ENCODE results near the gene SPHK1. TPM values are rescaled to one million over a fixed set of nuclear protein-coding genes. Genes with fewer than 3 reads are reported as not detected.

SPHK1 gene
- total and polyA plus RNA-seq, 4 donors = 3.3 to 14.5 (median 5.6) TPM

DNA sequence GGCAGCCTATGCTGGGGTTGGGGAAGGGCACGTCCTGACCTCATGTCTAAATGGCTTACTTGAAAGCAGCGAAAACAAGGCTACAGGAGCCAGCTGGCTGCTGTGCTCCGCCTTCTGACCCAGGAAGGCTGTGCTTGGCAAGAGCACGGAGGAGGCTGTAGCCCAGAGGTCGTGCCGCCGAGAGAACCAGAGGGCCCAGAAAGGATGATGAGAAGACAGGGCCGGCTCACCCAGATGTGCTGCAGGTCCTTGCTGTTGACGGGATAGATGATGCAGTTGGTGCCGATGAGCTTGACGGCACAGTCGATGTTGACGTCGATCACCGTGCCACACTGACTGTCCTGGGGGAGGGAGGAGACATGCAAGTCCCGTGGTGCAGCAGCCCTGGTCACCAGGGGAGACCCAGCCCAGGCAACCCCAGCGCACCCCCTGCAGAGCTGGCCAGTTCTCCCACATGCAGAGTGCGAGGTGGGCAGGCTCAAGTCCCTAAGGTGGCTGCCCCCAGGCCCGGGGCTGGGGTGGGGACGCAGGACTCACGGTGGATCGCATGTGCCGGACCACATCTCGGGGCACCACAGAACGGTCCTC is 20.7 kb downstream of the SPHK1 start:
- H3K9me3 ChIP-seq (ENCODE audit: control insufficient read depth, insufficient read depth, low read length) = no peaks in the 10 kb centered on the region
- peaks cover 27% of the 10 kb centered on the region for H3K4me1 ChIP-seq (ENCODE audit: control insufficient read depth, insufficient read depth, low read length)
- H3K36me3 ChIP-seq (ENCODE audit: control insufficient read depth, insufficient read depth, low read length) = peaks cover 63% of the 10 kb centered on the region
- no peaks in the 10 kb centered on the region for H3K27me3 ChIP-seq (ENCODE audit: control insufficient read depth, insufficient read depth, low read length)
- H3K4me3 ChIP-seq (ENCODE audit: low read depth, low read length) = no peak overlapping the region
- no peak overlapping the region for H3K27ac ChIP-seq (ENCODE audit: low read depth, low read length)
- 85% methylated on average over 25 of the region's 25 CpGs for WGBS (ENCODE audit: insufficient coverage)
- no peak for DNase-seq (ENCODE audit: low read depth in 4 of 6, low spot score in 6 of 6)

- no peak for DNase-seq (ENCODE audit: low read depth in 4 of 6, low spot score in 6 of 6)
- Histone ChIP-seq H3K36me3 (ENCODE audit: control insufficient read depth, insufficient read depth, low read length) (peaks cover 63% of the 10 kb centered on the region), H3K27me3 (ENCODE audit: control insufficient read depth, insufficient read depth, low read length) (no peaks in the 10 kb centered on the region)
Observed at GRCh38 chr17:76405607-76405966, 21.2 kb downstream of the SPHK1 start.

DNA sequence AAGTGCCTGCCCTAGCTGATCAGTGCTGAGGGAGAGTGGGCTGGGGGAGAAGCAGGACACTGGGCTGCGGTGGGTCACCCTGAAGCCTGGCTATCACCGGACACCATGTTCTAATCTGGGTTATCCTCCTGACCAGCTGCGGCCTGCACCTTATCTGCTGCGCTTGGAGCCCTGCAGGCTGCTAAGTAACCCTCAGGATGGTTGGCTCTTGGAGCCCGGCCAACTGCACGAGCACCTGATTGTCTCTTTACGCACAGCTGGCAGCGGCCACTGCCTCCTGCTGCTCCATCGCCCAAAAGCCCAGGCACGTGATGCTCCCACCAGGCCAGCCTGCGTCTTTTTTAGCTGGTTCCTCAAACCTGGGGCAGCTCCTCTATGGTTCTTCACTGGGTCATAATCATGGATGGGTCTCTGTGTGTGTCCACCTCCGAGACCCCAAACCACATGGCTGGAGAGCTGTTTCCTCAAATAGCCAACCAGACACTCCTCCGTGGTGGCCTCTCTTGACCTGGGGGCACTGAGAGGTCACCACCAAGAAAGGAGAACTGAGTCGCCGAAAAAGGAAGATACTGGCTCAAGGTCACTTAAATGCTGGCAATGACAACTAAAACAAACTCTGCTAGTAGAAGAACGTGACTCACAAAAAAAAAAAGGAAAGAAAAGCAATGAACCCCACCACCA is 21.7 kb downstream of the SPHK1 start:
- DNase-seq (ENCODE audit: low read depth in 4 of 6, low spot score in 6 of 6) = peak in 2 of 6 donors; percentile 32 to 69
- peaks cover 27% of the 10 kb centered on the region for H3K4me1 ChIP-seq (ENCODE audit: control insufficient read depth, insufficient read depth, low read length)
- peaks cover 60% of the 10 kb centered on the region for H3K36me3 ChIP-seq (ENCODE audit: control insufficient read depth, insufficient read depth, low read length)
- 47% methylated on average over 11 of the region's 16 CpGs for whole genome bisulfite sequencing (ENCODE audit: insufficient coverage)
- H3K27me3 ChIP-seq (ENCODE audit: control insufficient read depth, insufficient read depth, low read length) = no peaks in the 10 kb centered on the region
- no peak overlapping the region for H3K4me3 ChIP-seq (ENCODE audit: low read depth, low read length)
- no peaks in the 10 kb centered on the region for H3K9me3 ChIP-seq (ENCODE audit: control insufficient read depth, insufficient read depth, low read length)
- no peak overlapping the region for H3K27ac ChIP-seq (ENCODE audit: low read depth, low read length)

More at GRCh38 chr17:76405607-76405966, 21.2 kb downstream of the SPHK1 start:
- no peak overlapping the region for H3K27ac ChIP-seq (ENCODE audit: low read depth, low read length)
- WGBS (ENCODE audit: insufficient coverage) = 92% methylated on average over 9 of the region's 9 CpGs
- H3K4me1 ChIP-seq (ENCODE audit: control insufficient read depth, insufficient read depth, low read length) = peaks cover 27% of the 10 kb centered on the region
- H3K9me3 ChIP-seq (ENCODE audit: control insufficient read depth, insufficient read depth, low read length) = no peaks in the 10 kb centered on the region
- H3K4me3 ChIP-seq (ENCODE audit: low read depth, low read length) = no peak overlapping the region

- 53% methylated on average over 3 of the region's 4 CpGs for WGBS (ENCODE audit: insufficient coverage)
- no peaks in the 10 kb centered on the region for H3K9me3 ChIP-seq (ENCODE audit: control insufficient read depth, insufficient read depth, low read length)
- H3K27me3 ChIP-seq (ENCODE audit: control insufficient read depth, insufficient read depth, low read length) = no peaks in the 10 kb centered on the region
- H3K4me3 ChIP-seq (ENCODE audit: low read depth, low read length) = no peak overlapping the region
- H3K27ac ChIP-seq (ENCODE audit: low read depth, low read length) = no peak overlapping the region
- peaks cover 58% of the 10 kb centered on the region for H3K36me3 ChIP-seq (ENCODE audit: control insufficient read depth, insufficient read depth, low read length)
- DNase-seq (ENCODE audit: low read depth in 4 of 6, low spot score in 6 of 6) = no peak
- H3K4me1 ChIP-seq (ENCODE audit: control insufficient read depth, insufficient read depth, low read length) = peaks cover 27% of the 10 kb centered on the region
Observed at GRCh38 chr17:76407509-76407908, 23.1 kb downstream of the SPHK1 start.

- Histone ChIP-seq H3K4me1 (ENCODE audit: control insufficient read depth, insufficient read depth, low read length) (peaks cover 27% of the 10 kb centered on the region), H3K4me3 (ENCODE audit: low read depth, low read length) (no peak overlapping the region), H3K27me3 (ENCODE audit: control insufficient read depth, insufficient read depth, low read length) (no peaks in the 10 kb centered on the region), H3K27ac (ENCODE audit: low read depth, low read length) (no peak overlapping the region), H3K36me3 (ENCODE audit: control insufficient read depth, insufficient read depth, low read length) (peaks cover 51% of the 10 kb centered on the region), H3K9me3 (ENCODE audit: control insufficient read depth, insufficient read depth, low read length) (no peaks in the 10 kb centered on the region)
- WGBS (ENCODE audit: insufficient coverage) = 90% methylated on average over 10 of the region's 12 CpGs
- peak in 2 of 6 donors; percentile 77 to 88 for DNase-seq (ENCODE audit: low read depth in 4 of 6, low spot score in 6 of 6)
Observed at GRCh38 chr17:76408037-76408849, 23.8 kb downstream of the SPHK1 start.

DNA sequence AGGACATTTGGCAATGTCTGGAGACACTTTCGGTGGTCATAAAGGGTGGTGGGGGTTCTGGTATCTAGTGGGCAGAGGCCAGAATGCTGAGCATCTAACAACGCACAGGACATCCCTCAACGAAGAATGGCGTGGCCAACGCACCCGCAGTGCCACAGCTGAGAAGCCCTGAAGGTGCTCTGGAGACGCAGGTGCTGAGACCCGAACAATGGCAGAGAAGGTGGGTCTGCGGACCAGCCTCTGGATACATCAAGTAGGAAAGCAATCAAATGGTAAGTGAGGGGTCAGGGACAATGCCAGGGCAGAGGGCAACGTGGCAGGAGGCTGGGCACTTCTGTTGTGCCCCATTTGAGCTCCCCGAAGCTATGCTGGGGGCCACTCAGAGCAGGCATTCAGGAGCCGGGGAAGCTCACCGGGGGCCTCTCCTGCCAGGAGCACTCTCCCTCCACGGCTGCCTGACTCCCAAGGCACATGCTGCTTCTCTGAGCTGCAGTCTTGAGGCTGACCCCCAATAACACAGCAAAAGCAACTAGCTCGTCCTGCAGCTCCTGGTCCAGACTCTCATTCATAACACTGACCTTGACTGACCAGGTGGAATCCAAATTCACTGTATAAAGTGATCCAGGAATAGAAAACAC is 26.0 kb downstream of the SPHK1 start:
- no peak overlapping the region for H3K27ac ChIP-seq (ENCODE audit: low read depth, low read length)
- no peak for DNase-seq (ENCODE audit: low read depth in 4 of 6, low spot score in 6 of 6)
- WGBS (ENCODE audit: insufficient coverage) = 85% methylated on average over 15 of the region's 15 CpGs
- H3K9me3 ChIP-seq (ENCODE audit: control insufficient read depth, insufficient read depth, low read length) = no peaks in the 10 kb centered on the region
- peaks cover 42% of the 10 kb centered on the region for H3K4me1 ChIP-seq (ENCODE audit: control insufficient read depth, insufficient read depth, low read length)
- H3K4me3 ChIP-seq (ENCODE audit: low read depth, low read length) = no peak overlapping the region
- peaks cover 34% of the 10 kb centered on the region for H3K36me3 ChIP-seq (ENCODE audit: control insufficient read depth, insufficient read depth, low read length)
- no peaks in the 10 kb centered on the region for H3K27me3 ChIP-seq (ENCODE audit: control insufficient read depth, insufficient read depth, low read length)

GRCh38 chr17:76411247-76411646 is 26.8 kb downstream of the SPHK1 start:
- WGBS (ENCODE audit: insufficient coverage) = 100% methylated on average over 4 of the region's 5 CpGs
- peaks cover 35% of the 10 kb centered on the region for H3K4me1 ChIP-seq (ENCODE audit: control insufficient read depth, insufficient read depth, low read length)
- DNase-seq (ENCODE audit: low read depth in 4 of 6, low spot score in 6 of 6) = no peak
- no peaks in the 10 kb centered on the region for H3K9me3 ChIP-seq (ENCODE audit: control insufficient read depth, insufficient read depth, low read length)
- peaks cover 27% of the 10 kb centered on the region for H3K36me3 ChIP-seq (ENCODE audit: control insufficient read depth, insufficient read depth, low read length)
- no peak overlapping the region for H3K4me3 ChIP-seq (ENCODE audit: low read depth, low read length)
- no peak overlapping the region for H3K27ac ChIP-seq (ENCODE audit: low read depth, low read length)
- no peaks in the 10 kb centered on the region for H3K27me3 ChIP-seq (ENCODE audit: control insufficient read depth, insufficient read depth, low read length)

GRCh38 chr17:76414334-76415295 is 30.2 kb downstream of the SPHK1 start:
- peaks cover 33% of the 10 kb centered on the region for H3K4me1 ChIP-seq (ENCODE audit: control insufficient read depth, insufficient read depth, low read length)
- H3K4me3 ChIP-seq (ENCODE audit: low read depth, low read length) = no peak overlapping the region
- H3K27ac ChIP-seq (ENCODE audit: low read depth, low read length) = peak overlapping the region; percentile 66
- 31% methylated on average over 19 of the region's 21 CpGs for WGBS (ENCODE audit: insufficient coverage)
- H3K36me3 ChIP-seq (ENCODE audit: control insufficient read depth, insufficient read depth, low read length) = peaks cover 28% of the 10 kb centered on the region
- H3K27me3 ChIP-seq (ENCODE audit: control insufficient read depth, insufficient read depth, low read length) = no peaks in the 10 kb centered on the region
- peak in 5 of 6 donors; percentile 52 to 93 (median 56) for DNase-seq (ENCODE audit: low read depth in 4 of 6, low spot score in 6 of 6)
- no peaks in the 10 kb centered on the region for H3K9me3 ChIP-seq (ENCODE audit: control insufficient read depth, insufficient read depth, low read length)

DNA sequence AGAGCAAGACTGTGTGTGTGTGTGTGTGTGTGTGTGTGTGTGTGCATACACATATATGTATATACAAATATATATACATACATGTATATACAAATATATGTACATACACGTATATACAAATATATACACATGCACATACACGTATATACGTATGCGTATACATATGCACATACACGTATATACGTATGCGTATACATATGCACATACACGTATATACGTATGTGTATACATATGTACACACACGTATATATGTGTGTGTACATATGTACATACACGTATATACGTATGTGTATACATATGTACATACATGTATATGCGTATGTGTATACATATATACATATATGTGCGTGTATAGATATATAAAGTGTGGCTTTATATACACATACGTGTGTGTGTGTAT is 31.4 kb downstream of the SPHK1 start:
- no CpG with 5 or more reads among the region's 15 CpGs for WGBS (ENCODE audit: insufficient coverage)
- Histone ChIP-seq H3K4me1 (ENCODE audit: control insufficient read depth, insufficient read depth, low read length) (peaks cover 45% of the 10 kb centered on the region), H3K27me3 (ENCODE audit: control insufficient read depth, insufficient read depth, low read length) (no peaks in the 10 kb centered on the region), H3K27ac (ENCODE audit: low read depth, low read length) (no peak overlapping the region), H3K4me3 (ENCODE audit: low read depth, low read length) (no peak overlapping the region), H3K36me3 (ENCODE audit: control insufficient read depth, insufficient read depth, low read length) (peaks cover 19% of the 10 kb centered on the region), H3K9me3 (ENCODE audit: control insufficient read depth, insufficient read depth, low read length) (no peaks in the 10 kb centered on the region)
- no peak for DNase-seq (ENCODE audit: low read depth in 4 of 6, low spot score in 6 of 6)
